Cardiac muscle cell (in vitro differentiated cells and primary cell): Measurements from ENCODE around the gene ZNF652. TPM values are rescaled to one million over a fixed set of nuclear protein-coding genes. Genes with fewer than 3 reads are reported as not detected.

Source experiments
- DNase-seq, 2 donors: peaks; one replicate each; pipeline versions ENCODE4 v3.0.0 to v3.0.0-alpha.2; 2010 to 2017; ENCODE audit warnings: low read depth in 1 of 2, low spot score in 1 of 2
- H3K27ac ChIP-seq: fragments of 200-600 bp; sonication (generic); 2 replicates; pipeline ENCODE4 v1.5.1; 2016
- H3K27me3 ChIP-seq: fragments of 200-600 bp; sonication (generic); 2 replicates; pipeline ENCODE4 v1.6.0; 2016; ENCODE audit warnings: control low read depth
- H3K36me3 ChIP-seq: fragments of 200-600 bp; sonication (generic); 2 replicates; pipeline ENCODE4 v1.5.1; 2016; ENCODE audit warnings: control low read depth
- H3K4me1 ChIP-seq: fragments of 200-600 bp; sonication (generic); 2 replicates; pipeline ENCODE4 v1.8.1; 2017; ENCODE audit warnings: low read depth, mild to moderate bottlenecking, mixed run types
- H3K4me3 ChIP-seq: fragments of 200-600 bp; sonication (generic); 2 replicates; pipeline ENCODE4 v1.5.1; 2016; ENCODE audit warnings: mild to moderate bottlenecking
- H3K9me3 ChIP-seq: fragments of 200-600 bp; sonication (generic); 2 replicates; pipeline ENCODE4 v1.5.1; 2017; ENCODE audit warnings: low read depth, mild to moderate bottlenecking, control low read depth
- CTCF ChIP-seq: IDR thresholded peaks from 2 replicates; pipeline ENCODE4 v1.5.1; 2012; ENCODE audit warnings: low read depth, mild to moderate bottlenecking, low read length
- polyA plus RNA-seq: library from polyadenylated mRNA; unstranded; fragments of >200 nt; fragmentation: Nextera tagmentation; extraction: Ambion mirVana; gene quantifications from 2 replicates; pipeline ENCODE4 v1.2.1, GENCODE V29; 2016
- total RNA-seq: library from RNA; depleted of rRNA; stranded (reverse); fragments of >200 nt; gene quantifications from 2 replicates; pipeline ENCODE4 v1.2.3, GENCODE V29; 2016

The ZNF652 gene
- total and polyA plus RNA-seq, 2 experiments from 2014 or later = 27.4 to 48.5 TPM

GRCh38 chr17:49299996-49300395 is 62.1 kb downstream of the ZNF652 start:
- Histone ChIP-seq H3K4me3 (no peak overlapping the region), H3K9me3 (no peaks in the 10 kb centered on the region), H3K4me1 (no peaks in the 10 kb centered on the region), H3K36me3 (peaks cover 11% of the 10 kb centered on the region), H3K27me3 (no peaks in the 10 kb centered on the region), H3K27ac (no peak overlapping the region)
- no peak for TF ChIP-seq CTCF
- DNase-seq = no peak

- Histone ChIP-seq H3K4me1 (no peaks in the 10 kb centered on the region), H3K4me3 (no peak overlapping the region), H3K27me3 (no peaks in the 10 kb centered on the region), H3K36me3 (peaks cover 11% of the 10 kb centered on the region), H3K27ac (no peak overlapping the region), H3K9me3 (no peaks in the 10 kb centered on the region)
- TF ChIP-seq CTCF = no peak
- no peak for DNase-seq
These were observed 63.6 kb downstream of the ZNF652 start for GRCh38 chr17:49298371-49298976.

- no peaks in the 10 kb centered on the region for H3K9me3 ChIP-seq
- H3K27ac ChIP-seq = no peak overlapping the region
- TF ChIP-seq CTCF = no peak
- H3K27me3 ChIP-seq = no peaks in the 10 kb centered on the region
- H3K4me1 ChIP-seq = no peaks in the 10 kb centered on the region
- DNase-seq = no peak
- no peak overlapping the region for H3K4me3 ChIP-seq
- H3K36me3 ChIP-seq = peaks cover 9% of the 10 kb centered on the region
These were observed 64.9 kb downstream of the ZNF652 start for GRCh38 chr17:49297141-49297540.

- Histone ChIP-seq H3K27ac (no peak overlapping the region), H3K9me3 (no peaks in the 10 kb centered on the region), H3K4me3 (no peak overlapping the region), H3K27me3 (no peaks in the 10 kb centered on the region), H3K4me1 (no peaks in the 10 kb centered on the region), H3K36me3 (peaks cover 9% of the 10 kb centered on the region)
- DNase-seq = no peak
- no peak for TF ChIP-seq CTCF
These were observed 67.9 kb downstream of the ZNF652 start for GRCh38 chr17:49294122-49294521.

GRCh38 chr17:49292901-49293300 is 69.1 kb downstream of the ZNF652 start:
- H3K4me3 ChIP-seq = no peak overlapping the region
- H3K4me1 ChIP-seq = no peaks in the 10 kb centered on the region
- H3K9me3 ChIP-seq = no peaks in the 10 kb centered on the region
- no peak overlapping the region for H3K27ac ChIP-seq
- peaks cover 6% of the 10 kb centered on the region for H3K36me3 ChIP-seq
- no peak for DNase-seq
- no peaks in the 10 kb centered on the region for H3K27me3 ChIP-seq
- TF ChIP-seq CTCF = no peak
